Osteocyte (in vitro differentiated cells): ENCODE data around the gene ABCC12. TPM values are rescaled to one million over a fixed set of nuclear protein-coding genes. Genes with fewer than 3 reads are reported as not detected.

Experiments
- DNase-seq: peaks from one replicate; pipeline ENCODE4 v3.0.0; 2021; ENCODE audit warnings: mixed read lengths; ENCODE audit not compliant: unreplicated experiment; ENCODE audit errors: extremely low spot score
- H3K27ac Mint-ChIP-seq: one replicate; pipeline ENCODE4 v1.8.0; 2021; ENCODE audit warnings: mild to moderate bottlenecking, mixed read lengths; ENCODE audit not compliant: unreplicated experiment
- H3K27me3 Mint-ChIP-seq: one replicate; pipeline ENCODE4 v1.8.0; 2021; ENCODE audit warnings: mixed read lengths; ENCODE audit not compliant: unreplicated experiment
- H3K36me3 Mint-ChIP-seq: one replicate; pipeline ENCODE4 v1.8.0; 2021; ENCODE audit warnings: mixed read lengths; ENCODE audit not compliant: unreplicated experiment
- H3K4me1 Mint-ChIP-seq: one replicate; pipeline ENCODE4 v1.8.0; 2021; ENCODE audit warnings: mixed read lengths; ENCODE audit not compliant: unreplicated experiment
- H3K4me3 Mint-ChIP-seq: one replicate; pipeline ENCODE4 v1.8.0; 2021; ENCODE audit warnings: mild to moderate bottlenecking, moderate library complexity, mixed read lengths; ENCODE audit not compliant: unreplicated experiment
- H3K9me3 Mint-ChIP-seq: one replicate; pipeline ENCODE4 v1.8.0; 2021; ENCODE audit warnings: mixed read lengths; ENCODE audit not compliant: unreplicated experiment
- total RNA-seq: library from RNA; stranded (reverse); gene quantifications from 2 replicates; pipeline ENCODE4 v1.2.1, GENCODE V29; 2021
- TF ChIP-seq, protein P1 (sequence below): fragments of 200-600 bp; sonication (generic); IDR thresholded peaks from 2 replicates; pipeline ENCODE4 v1.5.0; 2021; ENCODE audit warnings: antibody characterized with exemption, mild to moderate bottlenecking, moderate library complexity

Gene ABCC12
- total RNA-seq, 1 donor from 2014 or later: not detected

DNA sequence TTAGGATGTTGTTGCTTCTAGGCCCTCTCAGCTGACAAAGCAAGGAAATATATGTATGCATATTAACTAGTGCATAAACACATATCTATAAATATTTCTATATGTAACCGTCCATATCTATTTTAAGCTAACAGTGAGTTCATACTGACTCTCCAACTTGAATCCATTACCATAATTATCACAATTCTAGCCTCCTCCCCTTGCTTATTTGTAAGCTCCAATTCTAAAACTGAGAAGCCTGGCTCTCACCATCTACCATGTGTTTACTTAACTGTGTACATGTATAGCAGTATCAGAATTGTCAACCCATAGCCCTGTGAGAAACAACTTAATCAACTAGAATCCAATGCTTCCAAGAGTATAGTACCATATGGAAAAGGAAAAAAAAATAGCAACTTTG lies 5.1 kb downstream of the ABCC12 start:
- TF ChIP-seq, protein P1, sequence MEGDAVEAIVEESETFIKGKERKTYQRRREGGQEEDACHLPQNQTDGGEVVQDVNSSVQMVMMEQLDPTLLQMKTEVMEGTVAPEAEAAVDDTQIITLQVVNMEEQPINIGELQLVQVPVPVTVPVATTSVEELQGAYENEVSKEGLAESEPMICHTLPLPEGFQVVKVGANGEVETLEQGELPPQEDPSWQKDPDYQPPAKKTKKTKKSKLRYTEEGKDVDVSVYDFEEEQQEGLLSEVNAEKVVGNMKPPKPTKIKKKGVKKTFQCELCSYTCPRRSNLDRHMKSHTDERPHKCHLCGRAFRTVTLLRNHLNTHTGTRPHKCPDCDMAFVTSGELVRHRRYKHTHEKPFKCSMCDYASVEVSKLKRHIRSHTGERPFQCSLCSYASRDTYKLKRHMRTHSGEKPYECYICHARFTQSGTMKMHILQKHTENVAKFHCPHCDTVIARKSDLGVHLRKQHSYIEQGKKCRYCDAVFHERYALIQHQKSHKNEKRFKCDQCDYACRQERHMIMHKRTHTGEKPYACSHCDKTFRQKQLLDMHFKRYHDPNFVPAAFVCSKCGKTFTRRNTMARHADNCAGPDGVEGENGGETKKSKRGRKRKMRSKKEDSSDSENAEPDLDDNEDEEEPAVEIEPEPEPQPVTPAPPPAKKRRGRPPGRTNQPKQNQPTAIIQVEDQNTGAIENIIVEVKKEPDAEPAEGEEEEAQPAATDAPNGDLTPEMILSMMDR: no peak
- peaks cover 1% of the 10 kb centered on the region for H3K36me3 Mint-ChIP-seq
- no peaks in the 10 kb centered on the region for H3K4me1 Mint-ChIP-seq
- no peak overlapping the region for H3K4me3 Mint-ChIP-seq
- no peak overlapping the region for H3K27ac Mint-ChIP-seq
- DNase-seq: no peak
- H3K9me3 Mint-ChIP-seq: no peaks in the 10 kb centered on the region
- H3K27me3 Mint-ChIP-seq: no peaks in the 10 kb centered on the region

DNA sequence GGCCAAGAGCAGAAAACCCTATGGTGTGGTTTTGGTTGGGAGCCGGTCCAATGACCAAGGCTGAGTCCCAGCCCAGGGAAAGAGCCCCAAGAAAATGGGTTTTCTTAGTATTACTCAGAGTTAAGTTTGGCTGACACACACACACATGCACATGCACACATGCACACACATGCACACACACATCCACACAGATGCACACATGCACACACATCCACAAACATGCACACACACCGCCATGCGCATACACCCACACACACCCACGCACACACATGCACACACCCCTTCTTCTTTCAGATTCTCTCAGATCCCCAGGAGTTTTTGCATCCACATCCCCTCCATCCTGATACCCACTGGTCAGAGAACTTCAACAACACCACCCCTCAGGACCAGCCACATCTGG lies 9.1 kb downstream of the ABCC12 start:
- Mint-ChIP-seq H3K9me3 (no peaks in the 10 kb centered on the region), H3K27ac (no peak overlapping the region), H3K4me3 (no peak overlapping the region), H3K27me3 (no peaks in the 10 kb centered on the region), H3K36me3 (peaks cover 1% of the 10 kb centered on the region), H3K4me1 (peaks cover 3% of the 10 kb centered on the region)
- no peak for DNase-seq
- TF ChIP-seq, protein P1: no peak

DNA sequence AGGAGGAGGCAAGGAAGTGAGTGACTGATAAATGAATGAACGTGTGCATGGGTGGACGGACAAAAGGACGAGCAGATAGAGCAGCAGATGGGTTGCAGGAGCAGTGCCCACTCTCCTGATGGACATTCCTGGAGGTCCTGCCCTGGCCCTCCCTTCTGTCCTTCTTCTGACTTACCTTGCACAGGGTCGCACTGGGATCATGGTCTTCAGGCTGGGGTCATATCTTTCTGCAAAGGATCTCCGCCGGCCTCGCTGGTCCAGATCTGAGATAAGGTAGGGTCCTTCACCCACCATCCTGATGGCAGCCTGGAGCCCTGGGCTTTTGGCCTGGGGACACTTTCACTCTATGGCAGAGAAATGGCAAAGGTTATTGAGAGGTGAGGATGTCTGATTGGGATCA lies 9.7 kb downstream of the ABCC12 start:
- no peaks in the 10 kb centered on the region for H3K27me3 Mint-ChIP-seq
- no peaks in the 10 kb centered on the region for H3K9me3 Mint-ChIP-seq
- DNase-seq: no peak

DNA sequence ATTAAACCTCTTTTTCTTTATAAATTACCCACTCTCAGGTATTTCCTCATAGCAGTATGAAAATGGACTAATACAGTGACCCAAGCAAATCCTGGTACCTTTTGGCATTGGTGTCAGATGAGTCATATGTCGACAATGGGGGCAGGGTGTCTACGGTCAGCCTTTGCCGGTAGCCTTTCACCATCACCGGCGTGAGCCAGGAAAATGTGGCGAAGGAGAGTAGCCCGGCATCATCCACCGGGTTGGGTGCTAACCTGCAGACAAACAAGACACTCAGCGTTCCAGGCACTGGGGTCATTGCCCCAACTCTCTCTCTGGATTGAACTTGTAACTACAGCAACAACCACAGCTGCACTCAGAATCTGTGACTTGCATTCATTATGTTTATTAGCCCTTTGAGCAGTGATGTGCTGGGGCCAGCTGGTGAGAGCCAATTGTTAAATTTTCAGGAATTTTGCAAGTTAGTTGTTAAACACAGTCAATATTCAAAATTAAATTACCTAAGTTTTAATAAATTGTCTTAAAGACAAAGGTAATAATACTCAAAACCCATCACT lies 11.9 kb downstream of the ABCC12 start:
- Mint-ChIP-seq H3K4me1 (peaks cover 3% of the 10 kb centered on the region), H3K27me3 (no peaks in the 10 kb centered on the region), H3K27ac (no peak overlapping the region), H3K4me3 (no peak overlapping the region), H3K9me3 (no peaks in the 10 kb centered on the region), H3K36me3 (peaks cover 1% of the 10 kb centered on the region)
- TF ChIP-seq, protein P1: no peak
- no peak for DNase-seq

More for the DNA sequence above, 9.7 kb downstream of the ABCC12 start:
- TF ChIP-seq, protein P1: no peak
- H3K36me3 Mint-ChIP-seq: peaks cover 1% of the 10 kb centered on the region
- no peak overlapping the region for H3K4me3 Mint-ChIP-seq
- no peak overlapping the region for H3K27ac Mint-ChIP-seq
- peaks cover 3% of the 10 kb centered on the region for H3K4me1 Mint-ChIP-seq

DNA sequence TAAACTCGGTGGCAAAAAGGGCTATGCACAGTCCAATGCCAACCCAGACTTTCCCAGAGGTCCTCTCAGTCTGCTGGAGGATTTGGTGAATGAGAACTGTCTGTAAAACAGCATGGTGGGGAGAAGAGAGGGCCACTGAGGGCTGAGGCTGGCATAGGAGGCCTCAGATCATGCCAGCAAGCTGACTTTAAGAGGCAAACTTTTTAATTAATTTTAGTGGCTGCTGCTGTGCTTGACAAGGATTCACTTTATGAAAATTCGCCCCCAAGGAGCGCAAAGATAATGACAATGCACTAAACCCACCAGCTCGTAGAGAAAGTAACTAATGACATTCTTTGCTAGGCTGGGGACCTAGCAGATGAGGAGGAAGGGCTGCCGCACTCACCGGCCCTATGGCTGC lies 15.0 kb downstream of the ABCC12 start:
- Mint-ChIP-seq H3K27me3 (no peaks in the 10 kb centered on the region), H3K36me3 (no peaks in the 10 kb centered on the region)
- TF ChIP-seq, protein P1: no peak

More for the DNA sequence above, 15.0 kb downstream of the ABCC12 start:
- Mint-ChIP-seq H3K9me3 (no peaks in the 10 kb centered on the region), H3K4me1 (peaks cover 21% of the 10 kb centered on the region), H3K27ac (no peak overlapping the region), H3K4me3 (no peak overlapping the region)
- no peak for DNase-seq
